ENCODE results near the gene TEX2. TPM values are rescaled to one million over a fixed set of nuclear protein-coding genes. Genes with fewer than 3 reads are reported as not detected.

Gene TEX2
- total and polyA plus RNA-seq, 2 of the 13 experiments (the other 11 are each of a cell fraction or from before 2014, with no cell fraction given): 21.4 to 37.7 TPM

GRCh38 chr17:64150237-64151015 lies 112.6 kb downstream of the TEX2 start (continued):
- peak; percentile 89 for TF ChIP-seq HMGXB3 (CRISPR knock-in tag; IDR thresholded peaks at IDR 0.05; ENCODE audit: borderline replicate concordance)
- no peak; the same call in 1 of the 2 replicates for TF ChIP-seq ZNF598 (CRISPR knock-in tag; IDR thresholded peaks at IDR 0.05; ENCODE audit: borderline replicate concordance)
- TF ChIP-seq DRAP1 (CRISPR knock-in tag; IDR thresholded peaks at IDR 0.05): peak; percentile 82
- TF ChIP-seq ZNF614 (CRISPR knock-in tag; IDR thresholded peaks at IDR 0.05; ENCODE audit: borderline replicate concordance): peak; percentile 99
- TF ChIP-seq ATAD3A (CRISPR knock-in tag; IDR thresholded peaks at IDR 0.05): no peak
- peak; percentile 99 for TF ChIP-seq ERF (CRISPR knock-in tag; IDR thresholded peaks at IDR 0.05)
- TF ChIP-seq NCOA2 (CRISPR knock-in tag; IDR thresholded peaks at IDR 0.05): peak; percentile 99
- no peak for TF ChIP-seq GPN1 (CRISPR knock-in tag; IDR thresholded peaks at IDR 0.05; ENCODE audit: borderline replicate concordance)
- TF ChIP-seq SOX6 (IDR thresholded peaks at IDR 0.05): no peak
- TF ChIP-seq SOX6 (CRISPR knock-in tag; IDR thresholded peaks at IDR 0.05): peak; percentile 99
- peak; percentile 97 for TF ChIP-seq SAP130 (CRISPR knock-in tag; IDR thresholded peaks at IDR 0.05; ENCODE audit: low read depth)
- peak; percentile 89 for TF ChIP-seq SSRP1 (CRISPR knock-in tag; IDR thresholded peaks at IDR 0.05)
- TF ChIP-seq ZNF441 (CRISPR knock-in tag; IDR thresholded peaks at IDR 0.05; ENCODE audit: borderline replicate concordance): no peak
- no peak; the same call in 1 of the 2 replicates for TF ChIP-seq SP140L (CRISPR knock-in tag; IDR thresholded peaks at IDR 0.05; ENCODE audit: borderline replicate concordance)
- peak; percentile 6 for TF ChIP-seq NFYC (CRISPR knock-in tag; IDR thresholded peaks at IDR 0.05)
- TF ChIP-seq ZNF660 (CRISPR knock-in tag; IDR thresholded peaks at IDR 0.05; ENCODE audit: borderline replicate concordance, low read depth): no peak
- TF ChIP-seq HNF1B (CRISPR knock-in tag; IDR thresholded peaks at IDR 0.05): peak; percentile 96
- TF ChIP-seq ATRX (CRISPR knock-in tag; IDR thresholded peaks at IDR 0.05; ENCODE audit: borderline replicate concordance): no peak
- no peak for TF ChIP-seq NR1H2 (CRISPR knock-in tag; IDR thresholded peaks at IDR 0.05; ENCODE audit: borderline replicate concordance, low read depth)
- no peak for TF ChIP-seq PBX2 (CRISPR knock-in tag; IDR thresholded peaks at IDR 0.05)
- TF ChIP-seq ATF1 (CRISPR knock-in tag; IDR thresholded peaks at IDR 0.05): peak; percentile 75
- TF ChIP-seq ZFP82 (CRISPR knock-in tag; IDR thresholded peaks at IDR 0.05; ENCODE audit: borderline replicate concordance): no peak
- TF ChIP-seq HHEX (CRISPR knock-in tag; IDR thresholded peaks at IDR 0.05): no peak
- no peak; the same call in 1 of the 2 replicates for TF ChIP-seq MBD4 (IDR thresholded peaks at IDR 0.05; ENCODE audit: borderline replicate concordance, low read length)
- peak; percentile 98 for TF ChIP-seq ZNF124 (CRISPR knock-in tag; IDR thresholded peaks at IDR 0.05)

Data from HepG2 (cell line).